ENCODE results near the gene CHD5.

The CHD5 gene

DNA sequence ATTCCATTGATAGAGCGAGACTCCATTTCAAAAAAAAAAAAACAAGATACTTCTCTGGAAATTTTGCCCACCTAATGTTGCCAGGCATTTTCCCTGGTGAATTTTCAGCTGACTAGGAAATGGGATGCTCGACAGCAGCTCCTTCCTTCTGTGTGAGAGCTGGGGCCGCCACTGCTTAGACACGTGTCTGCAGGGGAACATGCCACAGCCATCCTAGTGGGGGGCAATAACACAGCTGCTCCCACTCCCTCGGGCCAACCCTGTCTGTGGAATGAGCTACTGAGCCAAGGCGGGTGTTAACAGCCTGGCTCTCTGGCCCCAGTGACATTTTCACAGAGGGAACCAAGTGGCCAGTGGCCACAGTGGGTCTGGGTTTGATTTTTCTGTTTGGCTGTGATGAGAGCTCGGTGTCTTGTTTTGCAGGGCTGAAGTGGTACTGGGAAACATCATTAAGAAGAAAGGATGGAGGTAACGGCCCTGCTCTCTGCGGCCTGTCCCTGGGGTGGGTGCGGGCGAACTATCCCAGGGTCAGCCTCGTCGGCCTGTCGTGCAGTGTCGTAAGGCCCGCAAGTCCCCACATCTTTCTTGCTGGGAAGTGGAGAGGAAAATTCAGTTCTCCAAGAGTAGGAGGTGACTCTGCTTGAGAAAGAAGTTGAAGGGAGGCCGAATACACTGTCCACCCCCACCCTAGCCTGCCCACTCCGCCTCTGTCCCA is 95.2 kb downstream of the CHD5 start:
- in situ Hi-C loops (cut with MboI; ENCODE audit: low sequenced_read_pairs, unreplicated experiment), result no loop called here
- TF ChIP-seq, protein P1, sequence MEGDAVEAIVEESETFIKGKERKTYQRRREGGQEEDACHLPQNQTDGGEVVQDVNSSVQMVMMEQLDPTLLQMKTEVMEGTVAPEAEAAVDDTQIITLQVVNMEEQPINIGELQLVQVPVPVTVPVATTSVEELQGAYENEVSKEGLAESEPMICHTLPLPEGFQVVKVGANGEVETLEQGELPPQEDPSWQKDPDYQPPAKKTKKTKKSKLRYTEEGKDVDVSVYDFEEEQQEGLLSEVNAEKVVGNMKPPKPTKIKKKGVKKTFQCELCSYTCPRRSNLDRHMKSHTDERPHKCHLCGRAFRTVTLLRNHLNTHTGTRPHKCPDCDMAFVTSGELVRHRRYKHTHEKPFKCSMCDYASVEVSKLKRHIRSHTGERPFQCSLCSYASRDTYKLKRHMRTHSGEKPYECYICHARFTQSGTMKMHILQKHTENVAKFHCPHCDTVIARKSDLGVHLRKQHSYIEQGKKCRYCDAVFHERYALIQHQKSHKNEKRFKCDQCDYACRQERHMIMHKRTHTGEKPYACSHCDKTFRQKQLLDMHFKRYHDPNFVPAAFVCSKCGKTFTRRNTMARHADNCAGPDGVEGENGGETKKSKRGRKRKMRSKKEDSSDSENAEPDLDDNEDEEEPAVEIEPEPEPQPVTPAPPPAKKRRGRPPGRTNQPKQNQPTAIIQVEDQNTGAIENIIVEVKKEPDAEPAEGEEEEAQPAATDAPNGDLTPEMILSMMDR (IDR thresholded peaks at IDR 0.05; ENCODE audit: borderline replicate concordance, control extremely low read depth, extremely low read depth, insufficient read depth, missing control alignments), result no peak
- no peak for DNase-seq (ENCODE audit: low spot score)

DNA sequence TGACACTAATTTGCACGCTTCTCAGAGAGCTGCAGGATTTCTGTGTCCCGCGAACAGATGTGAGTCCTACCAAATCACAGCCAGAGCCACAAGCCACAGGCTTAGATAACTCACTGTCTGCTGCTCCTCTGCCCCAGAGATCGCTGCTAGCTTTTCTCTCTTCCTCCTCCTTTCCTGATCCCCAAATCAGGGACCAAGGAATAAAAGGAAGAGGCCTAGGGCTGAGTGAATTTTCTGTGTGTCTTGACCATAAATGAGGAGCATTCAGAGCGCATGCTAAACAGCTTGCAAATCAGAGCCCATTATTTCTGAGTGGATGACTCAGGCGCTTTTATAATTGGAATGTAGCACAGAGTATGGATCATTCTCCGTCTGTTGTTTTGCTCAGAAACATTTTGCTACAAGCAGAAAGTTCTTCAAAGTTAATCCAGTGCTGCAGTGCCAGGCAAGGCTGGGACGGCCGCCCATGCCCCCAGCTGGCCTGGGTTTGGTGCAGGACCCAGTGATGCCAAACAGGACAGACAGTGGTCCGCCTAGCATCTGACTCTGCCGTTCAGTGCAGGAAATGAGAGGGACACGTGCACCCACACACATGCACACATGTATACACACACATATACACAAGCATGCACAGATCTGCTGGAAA is 96.2 kb downstream of the CHD5 start:
- in situ Hi-C loops (cut with MboI; ENCODE audit: low sequenced_read_pairs, unreplicated experiment), result no loop called here

DNA sequence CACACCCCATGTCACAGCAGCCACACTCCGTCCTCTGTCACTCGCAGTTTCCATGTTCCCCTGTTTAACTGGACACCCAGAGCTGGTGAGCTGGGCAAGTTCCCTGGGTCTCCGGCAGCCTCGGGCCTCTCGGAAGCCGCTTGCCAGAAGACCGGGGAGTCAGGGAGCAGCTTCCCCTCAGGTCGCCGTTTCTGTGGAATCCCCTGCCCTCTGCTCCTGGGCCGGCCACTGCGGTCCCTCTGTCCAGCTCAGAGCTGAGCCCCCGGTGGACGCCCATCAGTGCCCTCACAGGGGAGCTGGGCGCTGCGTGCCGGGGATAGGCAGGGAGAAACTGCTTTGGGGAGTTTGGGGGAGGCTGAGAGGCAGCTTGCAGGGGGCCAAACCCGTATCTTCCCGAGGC is 96.7 kb downstream of the CHD5 start:
- no peak for DNase-seq (ENCODE audit: low spot score)
- TF ChIP-seq, protein P1 (IDR thresholded peaks at IDR 0.05; ENCODE audit: borderline replicate concordance, control extremely low read depth, extremely low read depth, insufficient read depth, missing control alignments), result no peak
- in situ Hi-C loops (cut with MboI; ENCODE audit: low sequenced_read_pairs, unreplicated experiment), result no loop called here

More for the DNA sequence above, 96.2 kb downstream of the CHD5 start:
- TF ChIP-seq, protein P1 (IDR thresholded peaks at IDR 0.05; ENCODE audit: borderline replicate concordance, control extremely low read depth, extremely low read depth, insufficient read depth, missing control alignments), result no peak
- no peak for DNase-seq (ENCODE audit: low spot score)

DNA sequence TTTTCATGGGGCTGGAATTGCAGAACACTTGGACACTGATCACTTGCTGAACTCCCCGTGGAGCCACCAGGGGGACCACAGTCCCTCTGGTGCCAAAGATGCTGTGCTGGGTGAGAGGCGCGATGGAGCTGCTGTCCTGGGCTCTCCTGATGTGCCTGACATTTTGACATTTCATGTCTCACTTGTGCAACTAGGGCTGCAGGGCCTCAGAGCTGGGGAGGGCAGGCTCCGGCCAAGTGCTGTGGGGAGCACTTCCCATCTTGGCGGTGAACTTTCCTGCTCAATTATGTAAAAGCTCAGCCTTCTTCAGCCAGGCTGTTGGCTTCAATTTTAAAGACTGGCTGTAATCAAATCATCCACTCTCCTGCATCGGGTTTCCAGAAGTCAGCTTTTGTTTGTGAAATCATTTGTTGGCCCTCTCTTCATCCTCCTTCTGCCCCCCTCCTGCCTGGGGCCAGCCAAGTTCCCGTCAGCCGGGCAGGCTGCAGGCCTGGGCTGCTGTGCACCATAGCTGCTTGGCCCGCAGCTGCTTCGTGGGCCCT is 97.6 kb downstream of the CHD5 start:
- TF ChIP-seq, protein P1 (IDR thresholded peaks at IDR 0.05; ENCODE audit: borderline replicate concordance, control extremely low read depth, extremely low read depth, insufficient read depth, missing control alignments), result no peak
- no peak for DNase-seq (ENCODE audit: low spot score)
- in situ Hi-C loops (cut with MboI; ENCODE audit: low sequenced_read_pairs, unreplicated experiment), result no loop called here

DNA sequence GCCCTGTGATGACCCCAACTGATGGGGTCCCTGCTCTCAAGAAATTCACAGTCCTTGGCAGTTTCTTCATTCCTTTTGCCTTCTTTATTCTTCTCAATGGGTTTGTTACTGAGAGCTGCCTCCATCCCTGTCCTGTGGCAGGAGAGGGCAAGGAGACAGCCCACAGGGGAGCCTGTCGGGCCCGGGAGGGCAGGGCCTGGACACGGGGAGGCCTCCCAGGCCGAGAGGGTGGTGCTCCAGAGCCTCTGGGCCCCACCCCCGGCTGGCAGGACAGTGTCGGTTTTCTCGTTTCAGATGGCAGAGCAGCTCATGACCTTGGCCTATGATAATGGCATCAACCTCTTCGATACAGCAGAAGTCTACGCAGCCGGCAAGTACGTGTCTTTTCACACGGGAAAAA is 98.2 kb downstream of the CHD5 start:
- DNase-seq (ENCODE audit: low spot score), result no peak
- in situ Hi-C loops (cut with MboI; ENCODE audit: low sequenced_read_pairs, unreplicated experiment), result no loop called here
- TF ChIP-seq, protein P1 (IDR thresholded peaks at IDR 0.05; ENCODE audit: borderline replicate concordance, control extremely low read depth, extremely low read depth, insufficient read depth, missing control alignments), result no peak

DNA sequence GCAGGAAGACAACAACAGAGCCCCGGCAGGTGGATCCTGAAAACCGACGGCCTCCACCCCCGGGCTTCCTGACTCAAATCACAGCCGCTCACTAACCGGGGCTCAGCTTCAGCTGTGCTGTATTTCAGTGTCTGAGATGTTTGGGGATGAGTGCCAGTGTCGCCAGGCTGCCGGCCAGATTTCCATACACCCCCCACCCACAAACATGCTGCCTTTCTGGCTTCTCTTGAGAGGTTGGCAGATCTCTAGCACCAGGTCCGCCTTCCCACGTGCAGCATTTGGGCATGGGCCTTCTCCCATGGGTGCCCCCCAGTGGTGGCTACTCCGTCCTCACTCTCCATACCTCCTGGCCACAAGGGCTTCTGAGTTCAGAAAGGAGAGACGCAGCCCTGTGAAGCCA is 99.7 kb downstream of the CHD5 start:
- DNase-seq (ENCODE audit: low spot score), result no peak
- in situ Hi-C loops (cut with MboI; ENCODE audit: low sequenced_read_pairs, unreplicated experiment), result no loop called here
- TF ChIP-seq, protein P1 (IDR thresholded peaks at IDR 0.05; ENCODE audit: borderline replicate concordance, control extremely low read depth, extremely low read depth, insufficient read depth, missing control alignments), result no peak
